Hepatocyte (in vitro differentiated cells): ENCODE data around the gene DBX1. TPM values are rescaled to one million over a fixed set of nuclear protein-coding genes. Genes with fewer than 3 reads are reported as not detected.

Experiments
- DNase-seq: peaks from one replicate; pipeline ENCODE4 v3.0.0-alpha.2; 2016; ENCODE audit warnings: low spot score
- H2AFZ ChIP-seq: fragments of 200-600 bp; sonication (generic); 2 replicates; pipeline ENCODE4 v1.6.0; 2016; ENCODE audit warnings: antibody characterized with exemption, mild to moderate bottlenecking
- H3K27ac ChIP-seq: fragments of 200-600 bp; sonication (generic); 2 replicates; pipeline ENCODE4 v1.5.1; 2016; ENCODE audit warnings: mild to moderate bottlenecking
- H3K27me3 ChIP-seq: fragments of 200-600 bp; sonication (generic); 2 replicates; pipeline ENCODE4 v1.6.1; 2016
- H3K36me3 ChIP-seq: fragments of 200-600 bp; sonication (generic); replicated peaks from 2 replicates; pipeline ENCODE4 v1.5.1; 2016; ENCODE audit warnings: low read depth; ENCODE audit not compliant: insufficient read depth
- H3K4me1 ChIP-seq: fragments of 200-600 bp; sonication (generic); 2 replicates; pipeline ENCODE4 v1.5.1; 2016; ENCODE audit warnings: mild to moderate bottlenecking, moderate library complexity; ENCODE audit not compliant: insufficient read depth
- H3K4me2 ChIP-seq: fragments of 200-600 bp; sonication (generic); 2 replicates; pipeline ENCODE4 v1.6.0; 2016
- H3K4me3 ChIP-seq: fragments of 200-600 bp; sonication (generic); 2 replicates; pipeline ENCODE4 v1.5.1; 2016; ENCODE audit warnings: mild to moderate bottlenecking
- H3K79me2 ChIP-seq: fragments of 200-600 bp; sonication (generic); 2 replicates; pipeline ENCODE4 v1.6.0; 2017; ENCODE audit warnings: mild to moderate bottlenecking
- H3K9me2 ChIP-seq: fragments of 200-600 bp; sonication (generic); replicated peaks from 2 replicates; pipeline ENCODE4 v1.6.0; 2017; ENCODE audit warnings: mild to moderate bottlenecking; ENCODE audit not compliant: insufficient read depth
- H3K9me3 ChIP-seq: fragments of 200-600 bp; sonication (generic); 2 replicates; pipeline ENCODE4 v1.5.1; 2016; ENCODE audit warnings: low read depth, mild to moderate bottlenecking
- H4K20me1 ChIP-seq: fragments of 200-600 bp; sonication (generic); 2 replicates; pipeline ENCODE4 v1.6.0; 2016; ENCODE audit warnings: mild to moderate bottlenecking; ENCODE audit not compliant: insufficient read depth, poor library complexity, severe bottlenecking
- CTCF ChIP-seq: fragments of 200-600 bp; sonication (generic); IDR thresholded peaks from 2 replicates; pipeline ENCODE4 v1.5.1; 2016; ENCODE audit warnings: antibody characterized with exemption, mild to moderate bottlenecking; ENCODE audit not compliant: poor library complexity
- EZH2 ChIP-seq: fragments of 200-600 bp; sonication (generic); IDR thresholded peaks from 2 replicates; pipeline ENCODE4 v1.6.1; 2016; ENCODE audit warnings: antibody characterized with exemption, mild to moderate bottlenecking, borderline replicate concordance
- EZH2phosphoT487 ChIP-seq: fragments of 200-600 bp; sonication (generic); IDR thresholded peaks from one replicate; pipeline ENCODE4 v1.6.1; 2018; ENCODE audit warnings: antibody characterized with exemption, mild to moderate bottlenecking, low read depth, moderate library complexity; ENCODE audit not compliant: unreplicated experiment, severe bottlenecking
- WGBS: methylation state at CpG from one replicate; pipeline ENCODE4 v1.1.6; 2016; ENCODE audit warnings: low lambda C conversion rate; ENCODE audit errors: missing lambda C conversion rate; 5-methylcytosine and 5-hydroxymethylcytosine counted together
- polyA plus RNA-seq: library from polyadenylated mRNA; unstranded; fragments of >200 nt; fragmentation: Nextera tagmentation; extraction: Ambion mirVana; gene quantifications from 2 replicates; pipeline ENCODE4 v1.2.1, GENCODE V29; 2016
- total RNA-seq: library from RNA; depleted of rRNA; stranded (reverse); fragments of >200 nt; gene quantifications from 2 replicates; pipeline ENCODE4 v1.2.3, GENCODE V29; 2014

The DBX1 gene
- total and polyA plus RNA-seq, 2 experiments from 2014 or later = not detected

GRCh38 chr11:20114588-20114987 is 45.7 kb downstream of the DBX1 start:
- Histone ChIP-seq H3K27me3 (no peaks in the 10 kb centered on the region), H4K20me1 (no peaks in the 10 kb centered on the region), H3K36me3 (no peaks in the 10 kb centered on the region), H3K9me2 (no peaks in the 10 kb centered on the region), H2AFZ (no peak overlapping the region), H3K9me3 (no peaks in the 10 kb centered on the region), H3K4me2 (no peak overlapping the region), H3K4me1 (peaks cover 13% of the 10 kb centered on the region), H3K27ac (no peak overlapping the region), H3K79me2 (no peaks in the 10 kb centered on the region), H3K4me3 (no peak overlapping the region)
- TF ChIP-seq CTCF (no peak), EZH2phosphoT487 (no peak), EZH2 (no peak)
- 96% methylated on average over 10 of the region's 10 CpGs for WGBS
- DNase-seq = no peak

- no peak for TF ChIP-seq EZH2
- no peak for TF ChIP-seq EZH2phosphoT487
- no peak for TF ChIP-seq CTCF
Observed at GRCh38 chr11:20113149-20113438, 47.2 kb downstream of the DBX1 start.

GRCh38 chr11:20112291-20113148 is 47.8 kb downstream of the DBX1 start:
- Histone ChIP-seq H3K4me2 (peak overlapping the region; percentile 55), H3K36me3 (no peaks in the 10 kb centered on the region), H3K4me1 (peaks cover 13% of the 10 kb centered on the region), H3K4me3 (no peak overlapping the region), H3K27ac (peak overlapping the region; percentile 90), H3K9me2 (no peaks in the 10 kb centered on the region), H2AFZ (no peak overlapping the region), H4K20me1 (no peaks in the 10 kb centered on the region), H3K9me3 (no peaks in the 10 kb centered on the region), H3K27me3 (no peaks in the 10 kb centered on the region), H3K79me2 (no peaks in the 10 kb centered on the region)
- WGBS = 71% methylated on average over 15 of the region's 15 CpGs
- TF ChIP-seq EZH2phosphoT487 (no peak), EZH2 (no peak), CTCF (no peak)
- DNase-seq = peak; percentile 87

More at GRCh38 chr11:20113149-20113438, 47.2 kb downstream of the DBX1 start:
- Histone ChIP-seq H3K4me1 (peaks cover 13% of the 10 kb centered on the region), H3K4me2 (no peak overlapping the region), H3K79me2 (no peaks in the 10 kb centered on the region), H3K27me3 (no peaks in the 10 kb centered on the region), H4K20me1 (no peaks in the 10 kb centered on the region), H3K36me3 (no peaks in the 10 kb centered on the region), H3K9me2 (no peaks in the 10 kb centered on the region), H3K9me3 (no peaks in the 10 kb centered on the region), H3K4me3 (no peak overlapping the region), H3K27ac (peak overlapping the region; percentile 90), H2AFZ (no peak overlapping the region)
- 83% methylated on average over 5 of the region's 5 CpGs for WGBS
- DNase-seq = no peak
